AG08395 (cell line): ENCODE data around the gene ZFAND3.
A peak's percentile ranks its signal among the peaks of the same experiment; 100 is the strongest.
"Not testable (repeated sequence)": the region's sequence is repeated elsewhere in the genome, so short reads cannot be mapped to it uniquely, and the experiment has no call there.

ENCODE experiments used
- DNase-seq: peaks from one replicate; pipeline ENCODE4 v3.0.0; 2012; ENCODE audit warnings: mixed read lengths, low spot score

Gene ZFAND3

DNA sequence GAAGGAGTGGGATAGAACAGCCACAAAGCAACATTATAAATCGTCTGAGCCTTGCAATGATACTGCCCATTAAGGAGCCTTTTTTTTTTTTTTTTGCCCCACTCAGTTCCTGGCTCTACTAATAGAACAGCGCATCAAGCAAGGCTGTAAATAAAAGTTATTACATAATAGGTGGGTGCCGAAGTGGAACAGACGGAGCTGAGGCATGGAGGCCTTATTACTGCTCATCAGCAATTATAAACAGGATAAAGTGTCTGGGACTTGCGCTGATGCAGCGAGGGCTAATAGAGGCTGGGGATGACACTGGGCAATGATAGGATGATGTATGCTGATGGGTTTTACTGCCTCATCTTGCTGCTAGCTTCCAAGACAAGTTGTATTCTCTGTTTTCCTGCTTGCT lies 272.1 kb downstream of the ZFAND3 start:
- DNase-seq = no peak

DNA sequence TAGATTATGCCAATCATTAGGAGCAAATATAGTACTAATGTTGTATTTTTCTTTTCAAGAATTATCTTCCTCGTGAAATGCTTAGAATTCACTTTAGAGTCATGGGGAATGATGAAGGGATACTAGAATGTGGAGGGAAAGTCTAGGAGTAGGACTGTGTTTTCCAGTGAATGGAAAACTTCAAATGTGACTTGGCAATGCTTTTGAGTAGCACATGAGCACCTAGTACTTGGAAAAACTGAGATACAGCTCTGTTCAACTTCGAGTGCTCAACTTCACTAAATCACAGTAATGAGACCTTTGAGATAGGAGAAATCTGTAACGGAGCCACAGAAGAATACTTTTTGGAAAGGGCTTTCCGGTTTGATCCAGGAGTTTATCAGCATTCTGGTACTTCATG lies 272.9 kb downstream of the ZFAND3 start:
- no peak for DNase-seq

DNA sequence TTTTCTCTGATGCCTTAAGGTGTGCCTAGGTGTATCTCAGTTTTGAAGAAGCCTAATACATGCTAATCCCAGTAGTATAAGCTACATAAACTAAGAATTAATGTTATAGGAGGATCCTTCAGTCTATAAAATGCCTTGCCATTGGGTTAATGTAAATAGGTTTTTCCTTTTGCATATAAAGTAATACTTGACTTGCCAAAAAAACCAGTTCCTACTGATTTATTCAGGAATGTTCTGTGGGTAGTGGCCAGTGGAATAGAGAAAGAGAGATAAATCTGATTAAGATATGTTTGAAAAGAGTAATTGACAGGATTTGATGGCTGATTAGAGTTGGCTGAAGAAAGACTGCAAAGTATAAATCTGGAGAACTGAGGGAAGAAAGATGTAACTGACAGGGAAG lies 273.4 kb downstream of the ZFAND3 start:
- no peak for DNase-seq

DNA sequence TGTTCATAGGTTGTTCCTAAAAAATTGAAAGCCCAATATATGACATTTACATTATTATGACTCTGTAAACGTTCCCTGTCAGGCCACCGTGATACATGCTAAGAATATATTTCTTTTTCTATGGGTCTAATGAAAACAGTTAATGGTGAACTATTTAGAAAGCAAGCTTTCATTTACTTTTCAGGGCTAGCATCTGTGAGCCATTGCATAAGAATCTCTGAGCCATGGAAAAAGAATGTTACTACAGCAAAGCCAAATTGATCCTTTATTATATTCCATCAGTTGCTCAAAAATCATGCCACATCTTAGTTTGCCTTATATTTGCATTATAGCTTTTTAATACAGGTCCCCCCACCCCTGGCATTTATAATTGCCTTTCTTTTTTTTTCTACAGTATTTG lies 275.5 kb downstream of the ZFAND3 start:
- DNase-seq = peak; percentile 64

DNA sequence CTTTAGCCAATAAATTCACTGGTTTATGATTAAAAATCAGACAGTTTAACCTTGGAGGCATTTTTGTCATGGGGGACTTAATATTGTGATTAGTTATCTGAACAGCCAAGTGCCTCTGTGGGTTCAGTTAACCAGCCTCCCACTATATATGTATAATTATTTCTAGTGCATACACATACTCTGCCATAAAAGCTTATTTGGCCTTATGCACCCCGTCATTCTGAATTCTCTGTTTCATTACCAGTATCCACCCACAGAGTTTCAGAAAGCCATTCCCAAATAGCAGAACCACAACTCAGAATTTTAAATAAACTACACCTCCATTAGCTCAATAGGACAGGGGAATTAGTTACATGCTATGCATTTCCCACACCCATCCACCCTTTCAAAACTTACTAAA lies 279.7 kb downstream of the ZFAND3 start:
- no peak for DNase-seq

DNA sequence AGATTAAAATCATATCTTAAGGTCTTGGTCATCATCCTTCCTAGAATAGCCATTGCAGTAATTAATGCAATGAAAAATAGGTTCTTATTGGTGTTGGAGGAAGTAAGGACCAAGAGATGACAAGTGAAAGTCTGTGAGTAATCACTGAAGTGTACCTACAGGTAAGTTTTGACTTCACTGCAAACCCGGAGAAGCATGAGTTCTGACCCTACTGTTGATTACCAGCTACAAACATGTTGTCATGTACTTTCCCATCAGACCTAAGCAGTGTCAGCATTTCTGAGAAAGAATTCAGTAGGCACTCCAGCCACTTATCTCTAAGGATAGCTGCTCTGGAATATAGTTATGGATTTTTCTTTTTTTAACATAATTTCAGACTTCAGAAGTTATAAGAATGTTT lies 280.9 kb downstream of the ZFAND3 start:
- no peak for DNase-seq

DNA sequence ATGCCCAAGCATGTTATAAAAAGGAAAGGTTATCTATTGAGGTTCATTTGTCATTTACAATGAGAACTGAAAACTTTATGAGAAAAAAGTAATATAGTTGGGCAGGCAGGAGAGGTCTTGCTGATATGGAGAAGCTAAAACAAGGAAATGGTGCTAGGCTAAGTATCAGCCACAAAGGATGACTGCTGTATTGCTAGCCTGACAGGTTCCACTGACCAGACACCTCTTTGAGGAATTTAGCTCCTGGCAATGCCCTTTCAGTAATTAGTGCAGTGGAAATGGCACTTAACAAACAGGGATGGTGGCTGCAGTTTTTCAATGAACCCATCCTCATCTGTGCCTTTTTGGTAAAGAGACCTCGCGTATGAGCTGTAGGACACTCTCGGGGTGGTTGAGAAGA lies 284.4 kb downstream of the ZFAND3 start:
- no peak for DNase-seq

DNA sequence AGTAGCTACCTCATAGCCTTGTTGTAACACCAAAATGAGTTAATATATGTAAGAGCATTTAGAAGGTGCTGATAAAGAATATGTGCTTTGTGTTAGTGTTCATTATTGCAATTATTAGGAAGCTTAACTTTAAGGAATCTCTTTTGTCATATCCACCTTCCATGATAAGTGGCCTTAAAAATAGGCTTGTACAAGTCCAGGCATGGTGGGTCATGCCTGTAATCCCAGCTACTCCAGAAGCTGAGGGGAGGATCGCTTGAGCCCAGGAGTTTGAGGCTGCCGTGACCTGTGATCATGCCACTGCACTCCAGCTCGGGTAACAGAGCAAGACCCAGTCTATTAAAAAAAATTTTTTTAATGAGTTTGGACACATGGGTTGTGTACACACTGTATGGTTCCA lies 285.5 kb downstream of the ZFAND3 start:
- no peak for DNase-seq

DNA sequence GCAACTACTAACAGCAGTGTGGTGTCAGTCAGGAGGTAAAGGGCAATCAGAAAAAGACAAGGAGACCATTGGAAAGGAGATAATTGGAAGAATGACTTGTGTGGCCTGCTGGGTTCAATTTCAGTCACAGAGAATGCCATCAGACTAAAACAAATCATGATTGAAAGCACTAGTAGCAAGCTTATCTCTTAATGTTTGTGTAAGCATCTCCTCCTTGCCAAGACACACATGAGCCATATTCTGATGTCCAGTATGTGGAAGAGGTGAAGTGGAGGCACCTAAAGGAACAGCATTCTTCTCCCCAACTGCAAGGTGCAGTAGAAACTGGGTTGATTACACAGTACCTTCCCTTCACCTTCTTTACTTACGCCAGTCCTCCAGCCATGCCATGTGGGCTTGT lies 287.5 kb downstream of the ZFAND3 start:
- no peak for DNase-seq

DNA sequence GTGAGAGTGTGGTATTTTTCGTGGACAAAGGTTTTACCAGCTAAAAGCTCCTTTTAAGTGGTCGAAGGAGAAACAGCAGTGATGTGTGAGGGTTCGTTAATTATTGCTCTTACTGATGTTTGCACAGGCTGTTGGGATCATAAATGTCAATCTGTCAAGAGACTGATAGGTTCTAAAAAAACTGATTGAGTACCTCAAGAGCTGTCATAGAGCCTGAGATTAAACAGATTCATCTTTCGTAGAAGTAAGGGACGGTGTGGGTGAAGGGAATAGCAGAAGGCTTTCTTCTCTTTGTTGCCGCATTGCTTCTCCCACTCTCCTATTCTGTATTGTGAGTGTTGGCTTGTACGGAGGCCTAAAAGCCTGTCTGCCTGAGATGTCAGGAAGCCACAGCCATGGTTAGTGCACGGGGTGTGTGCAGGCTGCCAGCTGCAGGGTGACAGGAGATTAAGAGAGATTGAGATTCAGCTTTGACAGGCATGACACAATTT lies 291.0 kb downstream of the ZFAND3 start:
- peak; percentile 15 for DNase-seq

DNA sequence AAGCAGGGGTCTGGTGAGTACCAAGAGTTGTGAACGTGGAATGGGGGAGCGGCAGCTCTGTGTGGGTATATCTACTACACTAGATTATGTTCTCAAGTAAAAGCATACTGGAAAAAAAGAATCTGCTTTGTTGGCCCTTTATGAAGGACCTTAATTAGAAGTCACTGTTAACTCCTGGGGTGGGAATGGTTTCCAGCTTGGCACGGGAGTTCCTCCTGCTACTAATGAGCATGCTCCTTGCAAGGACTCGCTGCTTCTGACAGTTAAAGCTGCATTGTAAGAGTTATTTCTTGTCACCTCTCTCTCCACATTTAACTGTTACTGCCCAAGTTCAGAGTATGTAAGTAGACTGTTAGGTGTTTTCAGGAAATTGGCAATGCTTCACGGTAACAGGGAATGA lies 292.7 kb downstream of the ZFAND3 start:
- DNase-seq = no peak

DNA sequence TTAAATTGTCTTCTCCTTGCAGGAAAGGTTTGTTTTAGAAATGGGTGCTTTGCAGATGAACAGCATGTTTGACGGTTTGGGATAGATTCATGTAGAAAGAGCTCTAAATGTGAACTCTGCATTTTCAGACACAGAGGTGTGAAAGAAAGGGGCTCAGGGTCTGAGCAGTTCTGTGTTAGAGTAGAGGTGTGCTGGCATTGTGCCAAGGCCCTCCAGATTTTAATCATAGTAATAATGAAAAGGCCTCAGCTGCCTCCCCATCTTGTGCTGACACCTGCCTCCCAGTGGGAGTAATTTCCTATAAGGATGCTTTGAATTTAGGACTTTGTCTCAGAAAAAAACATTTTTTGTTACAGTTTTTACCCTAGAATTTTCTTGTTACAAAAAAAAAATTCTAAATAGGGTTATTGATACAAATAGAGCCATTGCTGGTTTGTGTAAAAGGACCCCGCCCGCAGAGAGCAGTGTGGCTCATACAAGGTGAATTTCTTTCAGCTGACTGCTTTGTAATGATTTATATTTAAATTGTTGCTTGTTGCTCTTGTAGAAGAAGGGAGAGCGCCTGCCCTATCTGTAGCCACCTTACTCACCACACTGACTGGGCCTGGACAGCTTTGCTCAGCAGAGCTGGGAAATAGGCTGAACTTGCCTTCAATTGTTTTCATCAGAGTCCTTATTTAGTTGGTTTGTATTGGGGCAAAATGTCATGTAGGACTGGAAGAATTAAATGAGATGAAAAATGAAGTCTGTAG lies 294.5 kb downstream of the ZFAND3 start:
- DNase-seq = no peak

DNA sequence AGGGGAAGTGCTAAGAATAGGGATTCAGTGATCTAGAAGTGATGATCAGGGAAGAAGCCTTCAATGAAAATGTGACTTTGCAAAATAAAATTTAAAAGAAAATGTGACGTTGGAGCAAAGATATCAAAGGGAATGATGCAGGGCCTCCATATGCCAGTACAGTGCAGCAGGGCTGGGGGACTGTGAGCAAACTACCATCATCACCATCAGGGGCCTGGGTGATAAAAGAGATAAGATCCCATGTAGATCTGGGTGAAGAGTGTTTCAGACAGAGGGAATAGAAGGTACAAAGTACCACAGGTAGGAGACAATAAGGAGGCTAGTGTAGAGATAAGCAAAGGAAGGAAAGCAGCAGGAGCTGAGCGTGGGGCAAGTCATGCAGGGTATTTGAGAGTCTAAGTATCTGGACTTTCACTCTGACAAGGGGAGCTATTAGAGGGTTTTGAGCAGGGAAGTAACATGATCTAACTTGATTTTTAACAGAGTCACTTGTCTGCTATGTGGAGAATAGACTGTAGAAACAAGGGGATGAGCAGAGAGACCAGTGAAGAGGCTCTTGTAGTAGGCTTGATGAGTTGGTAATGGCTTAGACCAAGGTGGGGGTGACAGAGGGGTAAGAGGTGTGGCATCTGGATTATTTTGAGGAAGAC lies 295.6 kb downstream of the ZFAND3 start:
- no peak for DNase-seq

DNA sequence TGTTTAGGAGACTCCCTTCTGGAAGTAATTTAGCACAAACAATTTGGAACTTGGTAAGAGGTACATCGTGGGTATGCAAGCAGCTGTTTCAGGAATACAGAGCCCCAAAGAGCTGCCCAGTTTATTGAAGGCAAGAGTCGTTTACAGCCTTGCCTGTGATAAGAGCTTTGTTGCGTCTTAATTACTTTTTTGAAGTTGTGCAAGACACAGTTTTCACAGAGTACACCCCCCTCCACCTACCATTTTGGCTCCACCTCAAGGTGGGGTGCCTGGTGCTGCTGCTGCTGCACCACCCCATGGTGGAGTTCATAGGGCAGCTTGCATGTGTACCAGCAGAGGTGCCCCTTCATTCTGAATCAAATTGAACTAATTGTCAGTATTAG lies 296.1 kb downstream of the ZFAND3 start:
- no peak for DNase-seq

DNA sequence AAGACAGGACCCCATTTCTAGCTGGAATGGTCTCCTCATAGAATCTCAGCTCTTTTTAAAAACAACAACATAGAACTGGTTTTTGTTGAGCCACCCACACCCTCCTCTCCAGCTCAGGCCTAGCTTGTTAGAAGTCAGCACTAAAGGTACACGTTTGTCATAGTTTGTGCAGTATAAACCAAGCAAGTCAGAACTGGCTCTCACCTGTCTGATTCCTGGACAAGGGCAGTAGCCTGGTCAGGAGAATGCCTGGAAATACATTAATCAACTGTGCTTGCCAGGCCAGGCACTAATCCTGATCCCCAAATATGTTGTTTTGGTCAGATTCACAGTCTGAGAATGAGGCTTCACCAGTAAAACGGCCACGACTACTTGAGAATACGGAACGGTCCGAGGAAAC lies 296.7 kb downstream of the ZFAND3 start:
- no peak for DNase-seq

DNA sequence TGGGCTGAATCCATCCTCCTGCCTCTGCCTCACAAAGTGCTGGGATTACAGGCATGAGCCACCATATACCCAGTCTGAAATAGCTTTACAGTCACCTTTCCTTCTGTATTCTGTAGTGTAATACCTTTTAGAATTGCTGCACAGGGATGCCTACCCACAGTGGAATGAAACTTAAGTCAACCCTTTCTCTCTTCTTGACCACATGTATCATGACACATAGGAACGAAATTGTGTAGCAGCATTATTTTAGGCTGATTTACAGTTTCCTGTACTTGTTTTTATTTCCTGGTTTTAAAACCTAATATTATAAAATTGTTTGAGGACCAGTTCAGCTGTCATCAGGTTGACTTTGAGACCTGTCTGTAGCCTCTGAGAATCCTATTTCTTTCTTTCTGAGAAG lies 297.8 kb downstream of the ZFAND3 start:
- peak; percentile 10 for DNase-seq

DNA sequence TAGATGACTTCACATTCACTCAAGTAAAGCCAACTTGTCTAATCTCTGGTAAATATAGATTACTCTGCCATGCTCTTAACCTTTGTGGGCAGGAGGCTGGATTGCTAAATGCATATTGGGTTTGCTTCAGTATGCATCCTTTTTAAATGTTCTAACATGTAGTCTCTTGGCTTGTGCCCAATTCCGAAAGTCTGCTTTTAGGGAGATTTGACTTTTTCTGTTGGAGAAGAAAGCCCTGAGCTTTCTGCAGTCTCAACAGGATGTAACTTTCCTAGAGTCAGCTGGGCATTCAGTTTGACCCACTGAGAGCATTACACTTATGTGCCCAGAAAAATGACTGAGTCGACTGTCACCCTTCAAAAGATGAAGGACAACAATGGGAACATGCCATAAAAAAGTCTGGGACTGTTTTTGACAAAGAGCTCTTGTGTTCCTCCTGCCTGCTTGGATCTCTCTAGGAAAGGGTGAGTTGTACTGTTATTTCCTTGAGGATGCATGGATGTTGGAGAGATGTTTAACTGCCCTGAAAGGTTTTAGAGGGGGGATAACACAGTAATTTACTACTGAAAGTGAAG lies 299.4 kb downstream of the ZFAND3 start:
- no peak for DNase-seq

DNA sequence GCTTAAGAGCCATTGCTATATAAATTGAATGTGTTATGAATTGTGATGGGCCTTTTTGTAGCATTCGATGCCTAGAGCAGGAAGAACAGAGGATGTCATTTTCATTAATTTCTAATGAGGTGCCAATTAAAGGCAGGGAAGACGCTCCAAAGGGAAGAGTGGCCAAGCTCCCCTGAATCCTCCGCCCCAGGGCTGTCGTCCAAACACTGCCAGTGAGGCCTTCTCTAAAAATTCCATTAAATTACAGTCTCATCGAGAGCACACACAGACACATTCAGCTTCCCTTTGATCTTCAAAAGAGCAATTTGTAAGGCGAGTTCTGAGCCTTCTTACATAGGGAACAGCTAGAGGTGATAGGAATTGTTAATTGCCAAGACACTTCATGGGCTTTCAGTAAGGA lies 300.0 kb downstream of the ZFAND3 start:
- no peak for DNase-seq

DNA sequence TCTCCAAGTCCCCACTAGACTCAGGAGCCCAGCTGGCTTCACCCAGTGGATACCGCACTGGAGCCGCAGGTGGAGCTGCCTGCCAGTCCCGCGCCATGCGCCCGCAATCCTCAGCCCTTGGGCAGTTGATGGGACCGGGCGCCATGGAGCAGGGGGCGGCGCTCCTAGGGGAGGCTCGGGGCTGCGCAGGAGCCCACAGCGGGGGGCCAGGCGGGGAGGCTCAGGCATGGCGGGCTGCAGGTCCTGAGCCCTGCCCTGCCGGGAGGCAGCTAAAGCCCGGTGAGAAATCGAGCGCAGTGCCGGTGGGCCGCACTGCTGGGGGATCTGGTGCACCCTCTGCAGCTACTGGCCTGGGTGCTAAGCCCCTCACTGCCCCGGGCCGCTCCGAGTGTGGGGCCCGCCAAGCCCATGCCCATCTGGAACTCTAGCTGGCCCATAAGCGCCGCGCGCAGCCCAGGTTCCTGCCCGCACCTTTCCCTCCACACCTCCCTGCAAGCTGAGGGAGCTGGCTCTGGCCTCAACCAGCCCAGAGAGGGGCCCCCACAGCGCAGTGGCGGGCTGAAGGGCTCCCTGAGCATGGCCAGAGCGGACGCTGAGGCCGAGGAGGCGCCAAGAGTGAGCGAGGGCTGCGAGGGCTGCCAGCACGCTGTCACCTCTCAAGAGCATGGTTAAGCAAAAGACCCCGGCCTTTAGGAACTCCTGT lies 304.8 kb downstream of the ZFAND3 start:
- not testable (repeated sequence) for DNase-seq

DNA sequence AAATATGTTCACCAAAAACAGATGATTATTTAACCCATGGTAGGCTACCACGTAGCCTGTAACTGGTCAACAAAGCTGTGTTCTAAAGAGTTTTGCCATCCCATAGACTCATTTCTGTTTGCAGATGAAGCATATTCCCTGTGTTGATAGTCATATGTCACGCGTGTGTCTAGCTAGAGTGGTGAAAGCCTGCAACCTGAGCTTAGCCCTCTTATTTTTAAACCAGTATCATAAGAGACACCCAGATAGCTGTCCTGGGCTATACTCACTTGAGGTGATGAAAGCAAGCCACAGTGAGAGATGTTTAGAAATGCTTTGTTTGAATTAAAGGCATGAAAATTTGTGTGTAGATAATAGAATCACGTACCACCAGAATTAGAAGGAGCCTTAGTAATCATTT lies 307.8 kb downstream of the ZFAND3 start:
- DNase-seq = no peak

DNA sequence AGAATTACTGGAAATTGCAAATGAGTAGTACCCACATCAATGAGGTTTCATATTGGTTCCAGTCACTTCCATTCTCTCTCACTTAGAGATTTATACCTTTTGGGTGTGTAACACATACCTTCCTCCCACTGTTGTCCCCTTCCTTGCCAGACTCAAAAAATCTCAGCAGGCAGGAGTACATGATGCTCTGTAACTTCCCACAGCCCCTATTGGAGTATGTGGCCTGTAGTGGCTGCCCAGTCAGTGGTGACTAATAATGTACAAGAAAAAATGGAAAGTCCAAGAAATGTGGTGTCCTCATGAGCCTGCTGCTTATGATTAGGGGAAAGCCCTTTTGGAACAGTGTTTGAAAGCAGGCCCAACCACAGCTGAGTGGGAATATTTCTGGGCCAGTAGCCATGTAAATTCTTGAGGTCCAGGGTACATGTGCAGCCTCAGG lies 312.0 kb downstream of the ZFAND3 start:
- DNase-seq = peak; percentile 96

DNA sequence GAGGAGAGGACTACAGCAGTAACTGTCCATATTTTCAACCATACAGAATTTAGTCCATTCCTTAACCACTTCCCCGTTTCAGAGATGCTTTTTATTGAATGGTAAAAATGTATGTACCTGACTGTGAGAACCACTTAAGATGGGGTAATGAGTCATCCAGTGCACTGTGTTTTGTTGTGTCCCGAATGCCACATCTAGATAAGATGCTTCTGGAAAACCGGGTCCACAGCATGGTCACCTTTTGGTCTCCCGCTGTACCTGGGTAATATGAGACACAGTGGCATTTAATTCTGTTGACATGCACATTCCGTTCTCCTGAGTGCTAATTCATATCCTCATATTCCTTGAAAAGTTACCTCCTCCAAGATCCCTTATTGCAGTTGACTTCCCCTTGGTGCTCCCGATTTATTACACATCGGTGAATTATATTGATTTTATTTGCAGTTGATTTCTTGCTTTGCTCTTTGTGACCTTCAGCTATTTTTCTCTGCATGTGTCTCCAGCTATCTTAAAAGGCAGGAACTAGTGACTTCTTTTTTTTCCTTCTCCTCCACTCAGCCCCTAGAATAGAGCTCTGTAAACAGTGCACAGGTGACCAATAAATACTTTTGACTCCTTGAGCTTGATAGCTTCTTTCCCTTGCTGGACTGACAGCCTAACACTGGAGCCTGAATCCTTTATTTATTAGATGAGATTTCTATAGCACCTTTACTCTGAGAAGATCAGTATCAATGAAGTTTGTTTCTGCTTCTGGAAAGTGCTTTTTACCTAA lies 314.6 kb downstream of the ZFAND3 start:
- no peak for DNase-seq
